SK-N-SH treated with all-trans-retinoic acid at 6 μM for 48 hours (cell line): ENCODE measurements around the gene SYAP1.

ENCODE experiments used
- ATAC-seq: fragments of 200-7000 bp; cut with Tn5 transposase; 3 replicates; pipeline ENCODE4 v1.9.1; 2020; ENCODE audit warnings: mild to moderate bottlenecking, moderate library complexity
- ARNTL ChIP-seq: fragments of 450-650 bp; formaldehyde crosslinking; IDR thresholded peaks from 2 replicates; pipeline ENCODE4 v1.5.0; 2020; ENCODE audit warnings: low read depth, mild to moderate bottlenecking, moderate library complexity, borderline replicate concordance
- BACH2 ChIP-seq: fragments of 250-450 bp; sonication (Bioruptor Pico); IDR thresholded peaks from 2 replicates; pipeline ENCODE4 v1.9.0; 2021; ENCODE audit warnings: mild to moderate bottlenecking, borderline replicate concordance
- CREB5 ChIP-seq: fragments of 250-450 bp; sonication (Bioruptor Pico); IDR thresholded peaks from 2 replicates; pipeline ENCODE4 v1.5.1; 2020; ENCODE audit warnings: low read depth, mild to moderate bottlenecking, moderate library complexity
- CSDC2 ChIP-seq: fragments of 250-450 bp; sonication (Bioruptor Pico); IDR thresholded peaks from 2 replicates; pipeline ENCODE4 v1.5.0; 2020; ENCODE audit warnings: mild to moderate bottlenecking, moderate library complexity
- ESRRG ChIP-seq: fragments of 250-450 bp; sonication (Bioruptor Pico); IDR thresholded peaks from 2 replicates; pipeline ENCODE4 v1.6.1; 2021; ENCODE audit warnings: mild to moderate bottlenecking
- PATZ1 ChIP-seq: fragments of 250-450 bp; sonication (Bioruptor Pico); IDR thresholded peaks from 2 replicates; pipeline ENCODE4 v1.8.0; 2020; ENCODE audit warnings: mild to moderate bottlenecking, moderate library complexity, borderline replicate concordance
- POU6F1 ChIP-seq: fragments of 250-450 bp; sonication (Bioruptor Pico); IDR thresholded peaks from 2 replicates; pipeline ENCODE4 v1.8.0; 2021; ENCODE audit warnings: low read depth, mild to moderate bottlenecking, moderate library complexity, borderline replicate concordance
- PPARA ChIP-seq: fragments of 250-450 bp; sonication (Bioruptor Pico); IDR thresholded peaks from 2 replicates; pipeline ENCODE4 v1.5.0; 2020; ENCODE audit warnings: mild to moderate bottlenecking, borderline replicate concordance
- RARB ChIP-seq: fragments of 250-450 bp; sonication (Bioruptor Pico); IDR thresholded peaks from 2 replicates; pipeline ENCODE4 v1.8.0; 2021; ENCODE audit warnings: mild to moderate bottlenecking, moderate library complexity
- TOX ChIP-seq: fragments of 250-450 bp; sonication (Bioruptor Pico); IDR thresholded peaks from 2 replicates; pipeline ENCODE4 v1.8.0; 2021; ENCODE audit warnings: mild to moderate bottlenecking, moderate library complexity, borderline replicate concordance
- TSHZ2 ChIP-seq: fragments of 250-450 bp; sonication (Bioruptor Pico); IDR thresholded peaks from 2 replicates; pipeline ENCODE4 v1.5.0; 2020; ENCODE audit warnings: mild to moderate bottlenecking, moderate library complexity
- ZC3H10 ChIP-seq: fragments of 250-450 bp; sonication (Bioruptor Pico); IDR thresholded peaks from 2 replicates; pipeline ENCODE4 v1.5.1; 2021; ENCODE audit warnings: mild to moderate bottlenecking, moderate library complexity
- ZFP3 ChIP-seq: fragments of 250-450 bp; sonication (Bioruptor Pico); IDR thresholded peaks from 2 replicates; pipeline ENCODE4 v1.5.0; 2020; ENCODE audit warnings: mild to moderate bottlenecking, moderate library complexity
- ZFP30 ChIP-seq: fragments of 450-650 bp; formaldehyde crosslinking; IDR thresholded peaks from 2 replicates; pipeline ENCODE4 v1.5.0; 2022; ENCODE audit warnings: mild to moderate bottlenecking, moderate library complexity
- ZNF565 ChIP-seq: fragments of 450-650 bp; formaldehyde crosslinking; conservative IDR thresholded peaks from 2 replicates; pipeline ENCODE4 v1.5.0; 2020; ENCODE audit warnings: low read depth, mild to moderate bottlenecking, moderate library complexity
- ZNF70 ChIP-seq: fragments of 450-650 bp; formaldehyde crosslinking; IDR thresholded peaks from 2 replicates; pipeline ENCODE4 v1.5.0; 2020; ENCODE audit warnings: mild to moderate bottlenecking, moderate library complexity
- ZNF8 ChIP-seq: fragments of 450-650 bp; formaldehyde crosslinking; IDR thresholded peaks from 2 replicates; pipeline ENCODE4 v1.5.0; 2020; ENCODE audit warnings: mild to moderate bottlenecking, moderate library complexity

SYAP1 gene

GRCh38 chrX:16727637-16728036, 8.2 kb downstream of the SYAP1 start:
- TF ChIP-seq PATZ1 = no peak
- no peak for ATAC-seq

- no peak for ATAC-seq
- TF ChIP-seq ZFP30 (CRISPR knock-in tag) (no peak), ZNF70 (no peak), ESRRG (CRISPR knock-in tag) (no peak), PATZ1 (no peak), BACH2 (no peak), RARB (no peak), TOX (CRISPR knock-in tag) (no peak), ZC3H10 (CRISPR knock-in tag) (no peak), ZNF565 (CRISPR knock-in tag) (no peak), CSDC2 (CRISPR knock-in tag) (no peak), ZFP3 (CRISPR knock-in tag) (no peak)
These were observed 11.0 kb downstream of the SYAP1 start for GRCh38 chrX:16730450-16730849.

GRCh38 chrX:16733013-16733412, 13.6 kb downstream of the SYAP1 start:
- TF ChIP-seq ARNTL (CRISPR knock-in tag) (no peak), POU6F1 (CRISPR knock-in tag) (no peak), PPARA (no peak), ZNF8 (CRISPR knock-in tag) (no peak)
- ATAC-seq = no peak

- no peak for ATAC-seq
- TF ChIP-seq ZFP3 (CRISPR knock-in tag) = no peak
- no peak for TF ChIP-seq POU6F1 (CRISPR knock-in tag)
- no peak for TF ChIP-seq ZNF565 (CRISPR knock-in tag)
- no peak for TF ChIP-seq CREB5 (CRISPR knock-in tag)
- no peak for TF ChIP-seq BACH2
- TF ChIP-seq TSHZ2 (CRISPR knock-in tag) = no peak
- no peak for TF ChIP-seq PATZ1
- no peak for TF ChIP-seq TOX (CRISPR knock-in tag)
- TF ChIP-seq ZC3H10 (CRISPR knock-in tag) = no peak
- no peak for TF ChIP-seq PPARA
- no peak for TF ChIP-seq ZFP30 (CRISPR knock-in tag)
- TF ChIP-seq, all 23 proteins: peak for 0
These were observed 17.6 kb downstream of the SYAP1 start for GRCh38 chrX:16737024-16737423.
